GM12801 (cell line): ENCODE measurements around the gene IGSF21.

Source experiments
- TF ChIP-seq, protein P1 (sequence below): IDR thresholded peaks from one replicate; pipeline ENCODE4 v1.5.1; 2011; ENCODE audit warnings: control low read depth; ENCODE audit not compliant: insufficient read length; ENCODE audit errors: extremely low read depth

The IGSF21 gene

GRCh38 chr1:18116777-18117176 lies 9.2 kb downstream of the IGSF21 start:
- TF ChIP-seq, protein P1, sequence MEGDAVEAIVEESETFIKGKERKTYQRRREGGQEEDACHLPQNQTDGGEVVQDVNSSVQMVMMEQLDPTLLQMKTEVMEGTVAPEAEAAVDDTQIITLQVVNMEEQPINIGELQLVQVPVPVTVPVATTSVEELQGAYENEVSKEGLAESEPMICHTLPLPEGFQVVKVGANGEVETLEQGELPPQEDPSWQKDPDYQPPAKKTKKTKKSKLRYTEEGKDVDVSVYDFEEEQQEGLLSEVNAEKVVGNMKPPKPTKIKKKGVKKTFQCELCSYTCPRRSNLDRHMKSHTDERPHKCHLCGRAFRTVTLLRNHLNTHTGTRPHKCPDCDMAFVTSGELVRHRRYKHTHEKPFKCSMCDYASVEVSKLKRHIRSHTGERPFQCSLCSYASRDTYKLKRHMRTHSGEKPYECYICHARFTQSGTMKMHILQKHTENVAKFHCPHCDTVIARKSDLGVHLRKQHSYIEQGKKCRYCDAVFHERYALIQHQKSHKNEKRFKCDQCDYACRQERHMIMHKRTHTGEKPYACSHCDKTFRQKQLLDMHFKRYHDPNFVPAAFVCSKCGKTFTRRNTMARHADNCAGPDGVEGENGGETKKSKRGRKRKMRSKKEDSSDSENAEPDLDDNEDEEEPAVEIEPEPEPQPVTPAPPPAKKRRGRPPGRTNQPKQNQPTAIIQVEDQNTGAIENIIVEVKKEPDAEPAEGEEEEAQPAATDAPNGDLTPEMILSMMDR: no peak

- TF ChIP-seq, protein P1: no peak
These were observed 10.5 kb downstream of the IGSF21 start for GRCh38 chr1:18118078-18118477.

DNA sequence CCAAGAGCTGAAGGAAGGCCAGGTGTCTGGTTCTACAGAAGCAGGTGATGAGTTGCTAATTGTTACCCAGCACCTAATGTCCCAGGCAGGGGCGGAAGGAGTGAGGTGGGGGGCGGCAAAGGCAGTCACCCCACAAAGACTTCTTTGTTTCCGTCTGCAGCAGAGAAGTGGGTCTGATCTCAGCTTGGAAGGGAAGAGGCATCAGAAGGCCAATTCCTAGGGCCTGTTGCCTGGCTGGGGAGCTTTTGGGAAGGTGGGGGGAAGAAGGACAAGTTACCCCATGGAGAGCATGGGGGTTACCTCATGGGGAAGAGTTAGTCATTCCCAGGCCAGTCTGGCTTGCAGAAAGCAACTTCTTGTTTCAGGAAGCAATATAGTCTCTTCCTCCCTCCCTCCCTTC lies 10.9 kb downstream of the IGSF21 start:
- TF ChIP-seq, protein P1: no peak

- TF ChIP-seq, protein P1: no peak
These were observed 11.7 kb downstream of the IGSF21 start for GRCh38 chr1:18119289-18119688.

- TF ChIP-seq, protein P1: no peak
These were observed 12.3 kb downstream of the IGSF21 start for GRCh38 chr1:18119771-18120377.

GRCh38 chr1:18120638-18121037 lies 13.0 kb downstream of the IGSF21 start:
- TF ChIP-seq, protein P1: no peak

- TF ChIP-seq, protein P1: no peak
These were observed 13.6 kb downstream of the IGSF21 start for GRCh38 chr1:18121072-18121820.
